K562 (cell line): ENCODE measurements around the gene SMAP2. TPM values are rescaled to one million over a fixed set of nuclear protein-coding genes. Genes with fewer than 3 reads are reported as not detected.

ENCODE experiments used
- ARID2 ChIP-seq: fragments of 450-650 bp; IDR thresholded peaks from 2 replicates; pipeline ENCODE4 v1.6.1; 2017; ENCODE audit warnings: antibody characterized with exemption, mild to moderate bottlenecking
- COPS2 ChIP-seq: fragments of 450-650 bp; conservative IDR thresholded peaks from 2 replicates; pipeline ENCODE4 v1.6.1; 2016; ENCODE audit warnings: mild to moderate bottlenecking, moderate library complexity
- CXXC5 ChIP-seq: fragments of 250-450 bp; sonication (Bioruptor Pico); IDR thresholded peaks from 2 replicates; pipeline ENCODE4 v1.8.0; 2022; ENCODE audit warnings: inconsistent platforms, mild to moderate bottlenecking, moderate library complexity
- E2F1 ChIP-seq: sonication (generic); formaldehyde crosslinking; IDR thresholded peaks from 2 replicates; pipeline ENCODE4 v1.8.1; 2023; ENCODE audit warnings: mild to moderate bottlenecking, missing genetic modification reagents, moderate library complexity
- FOXM1 ChIP-seq, 2 experiments: fragments of 450-650 bp in 1 of 2; sonication (generic) in 1 of 2; formaldehyde crosslinking in 1 of 2; IDR thresholded peaks; 2 replicates each; pipeline versions ENCODE4 v1.6.1 to v1.9.0; 2017 to 2022; ENCODE audit warnings: low read depth in 2 of 2, mild to moderate bottlenecking in 2 of 2, missing genetic modification reagents in 1 of 2, moderate library complexity in 1 of 2
- HDGF ChIP-seq: fragments of 450-650 bp; IDR thresholded peaks from 2 replicates; pipeline ENCODE4 v1.6.1; 2016
- HES1 ChIP-seq: fragments of 450-650 bp; IDR thresholded peaks from 2 replicates; pipeline ENCODE4 v1.6.1; 2016; ENCODE audit warnings: low read depth, mild to moderate bottlenecking, moderate library complexity
- NFE2 ChIP-seq: IDR thresholded peaks from 2 replicates; pipeline ENCODE4 v1.6.1; 2014; ENCODE audit warnings: antibody characterized with exemption, low read depth
- NFRKB ChIP-seq: fragments of 450-650 bp; IDR thresholded peaks from 2 replicates; pipeline ENCODE4 v1.6.1; 2016; ENCODE audit warnings: low read depth
- NONO ChIP-seq, 2 experiments: fragments of 200-400 bp in 1 of 2; fragments of 450-650 bp in 1 of 2; formaldehyde crosslinking in 1 of 2; IDR thresholded peaks; 2 replicates each; pipeline ENCODE4 v1.6.1; 2017; ENCODE audit warnings: low read depth in 2 of 2, mild to moderate bottlenecking in 2 of 2, moderate library complexity in 2 of 2, low read length in 1 of 2
- PTRF ChIP-seq: fragments of 450-650 bp; IDR thresholded peaks from 2 replicates; pipeline ENCODE4 v1.6.1; 2016; ENCODE audit warnings: mild to moderate bottlenecking, missing genetic modification characterization, missing compliant biosample characterization
- SIN3A ChIP-seq, 2 experiments: fragments of 150-350 bp in 1 of 2; IDR thresholded peaks; 2 replicates each; pipeline ENCODE4 v1.6.1; 2011 to 2016; ENCODE audit warnings: borderline replicate concordance in 2 of 2, low read depth in 2 of 2, low read length in 2 of 2, mild to moderate bottlenecking in 2 of 2, moderate library complexity in 2 of 2; ENCODE audit not compliant: control insufficient read depth in 1 of 2
- TOE1 ChIP-seq, 2 experiments: fragments of 450-650 bp in 1 of 2; sonication (generic) in 1 of 2; formaldehyde crosslinking in 1 of 2; IDR thresholded peaks; 2 replicates each; pipeline versions ENCODE4 v1.7.1 to v1.8.0; 2016 to 2022; ENCODE audit warnings: borderline replicate concordance in 2 of 2, mild to moderate bottlenecking in 2 of 2, antibody characterized with exemption in 1 of 2, inconsistent platforms in 1 of 2, low read depth in 1 of 2, missing genetic modification reagents in 1 of 2, moderate library complexity in 1 of 2
- TSHZ1 ChIP-seq: fragments of 250-450 bp; sonication (Bioruptor Pico); IDR thresholded peaks from 2 replicates; pipeline ENCODE4 v1.4.0; 2020; ENCODE audit warnings: mild to moderate bottlenecking, moderate library complexity
- USF1 ChIP-seq: sonication (generic); formaldehyde crosslinking; IDR thresholded peaks from 2 replicates; pipeline ENCODE4 v1.9.0; 2022; ENCODE audit warnings: mild to moderate bottlenecking, missing genetic modification reagents
- VEZF1 ChIP-seq: fragments of 200-800 bp; sonication (Bioruptor generic); IDR thresholded peaks from 2 replicates; pipeline ENCODE4 v1.6.1; 2017; ENCODE audit warnings: missing genetic modification characterization, missing compliant biosample characterization
- ZFX ChIP-seq: sonication (generic); formaldehyde crosslinking; IDR thresholded peaks from 2 replicates; pipeline ENCODE4 v1.8.0; 2022; ENCODE audit warnings: mild to moderate bottlenecking, missing genetic modification reagents, moderate library complexity
- ZNF583 ChIP-seq: fragments of 250-450 bp; sonication (Bioruptor Pico); IDR thresholded peaks from 2 replicates; pipeline ENCODE4 v1.4.0; 2020
- polyA plus RNA-seq, 8 experiments: library from polyadenylated mRNA; depleted of rRNA in 4 of 8; stranded (reverse) in 5 of 8; unstranded in 3 of 8; fragments of >200 nt; fragmentation: Nextera tagmentation in 2 of 8; fragmentation: Illumina TruSeq in 1 of 8; extraction: Ambion mirVana in 2 of 8; extraction: Trizol in 1 of 8; gene quantifications; 2 replicates each; pipeline versions ENCODE4 v1.2.1 to v1.2.3, GENCODE V29; 2011 to 2014; ENCODE audit warnings: inconsistent platforms in 1 of 8, missing spikeins in 1 of 8
- total RNA-seq, 7 experiments: library from RNA; depleted of rRNA in 6 of 7; stranded (reverse); fragments of >200 nt in 6 of 7; fragmentation: Illumina TruSeq in 2 of 7; extraction: Trizol in 2 of 7; gene quantifications; 2 replicates each; pipeline versions ENCODE4 v1.2.1 to v1.2.3, GENCODE V29; 2011 to 2021; ENCODE audit warnings: low replicate concordance in 1 of 7

Gene SMAP2
- total and polyA plus RNA-seq, 9 of the 15 experiments (the other 6 are each of a cell fraction or from before 2014, with no cell fraction given), result 38.7 to 212 (median 94.1) TPM

GRCh38 chr1:40449684-40450494, 76.4 kb downstream of the SMAP2 start, which contains the start of gene ZFP69B (continued):
- TF ChIP-seq VEZF1 (CRISPR knock-in tag) (peak; percentile 88), NONO (IDR thresholded peaks at IDR 0.05; ENCODE audit: low read depth in 2 of 2, low read length in 1 of 2) (peak; percentile 56 to 77), ZFX (CRISPR knock-in tag) (peak; percentile 80), NFE2 (no peak), SIN3A (IDR thresholded peaks at IDR 0.05; ENCODE audit: borderline replicate concordance in 2 of 2, control insufficient read depth in 1 of 2, low read depth in 2 of 2, low read length in 2 of 2) (peak in 1 of 2 experiments; percentile 45; a peak in 1 of 4 replicates), NFRKB (0 out of 2 replicates have a peak, but pooled peaks have one; percentile 26), CXXC5 (peak; percentile 90), USF1 (CRISPR knock-in tag) (peak; percentile 28; the same call in 1 of the 2 replicates), FOXM1 (IDR thresholded peaks at IDR 0.05; ENCODE audit: low read depth) (no peak), FOXM1 (CRISPR knock-in tag; IDR thresholded peaks at IDR 0.05; ENCODE audit: low read depth) (peak; percentile 73; the same call in 1 of the 2 replicates), ARID2 (no peak), ZNF583 (CRISPR knock-in tag) (no peak), PTRF (no peak), COPS2 (no peak), HES1 (no peak), TOE1 (IDR thresholded peaks at IDR 0.05; ENCODE audit: borderline replicate concordance) (0 out of 2 replicates have a peak, but pooled peaks have one; percentile 51), TOE1 (CRISPR knock-in tag; IDR thresholded peaks at IDR 0.05; ENCODE audit: borderline replicate concordance, low read depth) (no peak), E2F1 (CRISPR knock-in tag) (peak; percentile 52; the same call in 1 of the 2 replicates), TSHZ1 (no peak), HDGF (no peak)
